ENCODE results near the gene MEX3C. TPM values are rescaled to one million over a fixed set of nuclear protein-coding genes. Genes with fewer than 3 reads are reported as not detected.

Gene MEX3C
- polyA plus RNA-seq, 4 donors = 61.0 to 74.4 (median 70.5) TPM

Other genes with a start within 250 kb of the MEX3C start
- 10 to 100 TPM; 15.4 to 17.9 (median 17.0) TPM for gene ELAC1, start 229.6 kb downstream of the MEX3C start, polyA plus RNA-seq (ENCODE audit: insufficient read length in 4 of 4)
- 100 to 1,000 TPM; 149 to 171 (median 160) TPM for gene SMAD4, start 167.5 kb downstream of the MEX3C start, polyA plus RNA-seq (ENCODE audit: insufficient read length in 4 of 4)